GM19328 (cell line): ENCODE measurements around the gene INIP.
"Not testable (repeated sequence)": the region's sequence is repeated elsewhere in the genome, so short reads cannot be mapped to it uniquely, and the experiment has no call there.

ENCODE experiments used
- ATAC-seq: cut with Tn5 transposase; IDR thresholded peaks from one replicate; pipeline ENCODE4 v1.9.1; 2021; ENCODE audit warnings: mild to moderate bottlenecking, moderate library complexity; ENCODE audit not compliant: unreplicated experiment

Gene INIP

DNA sequence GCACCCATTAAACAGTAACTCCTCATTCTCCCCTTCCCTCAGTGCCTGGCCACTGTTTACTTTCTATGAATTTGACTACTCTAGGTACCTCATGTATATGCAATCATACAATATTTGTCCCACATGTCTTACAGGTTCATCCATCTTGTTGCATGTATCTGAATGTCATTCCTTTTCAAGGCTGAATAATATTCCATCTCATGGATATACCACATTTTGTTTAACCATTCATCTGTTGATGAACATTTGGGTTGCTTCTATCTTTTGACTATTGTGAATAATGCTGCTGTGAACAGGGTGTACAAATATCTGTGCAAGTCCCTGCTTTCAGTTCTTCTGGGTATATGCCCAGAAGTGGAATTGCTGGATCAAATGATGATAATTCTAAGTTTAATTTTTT is 40.9 kb downstream of the INIP start:
- ATAC-seq = no peak

DNA sequence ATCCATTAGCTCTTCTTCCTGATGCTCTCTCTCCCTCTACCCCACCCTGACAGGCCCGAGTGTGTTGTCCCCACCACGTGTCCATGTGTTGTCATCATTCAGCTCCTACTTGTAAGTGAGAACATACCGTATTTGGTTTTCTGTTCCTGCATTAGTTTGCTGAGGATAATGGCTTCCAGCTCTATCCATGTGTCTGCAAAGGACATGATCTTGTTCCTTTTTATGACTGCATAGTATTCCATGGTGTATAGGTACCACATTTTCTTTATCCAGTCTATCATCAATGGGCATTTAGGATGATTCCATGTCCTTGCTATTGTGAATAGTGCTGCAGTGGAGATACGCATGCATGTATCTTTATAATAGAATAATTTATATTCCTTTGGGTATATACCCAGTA is 44.7 kb downstream of the INIP start:
- not testable (repeated sequence) for ATAC-seq

DNA sequence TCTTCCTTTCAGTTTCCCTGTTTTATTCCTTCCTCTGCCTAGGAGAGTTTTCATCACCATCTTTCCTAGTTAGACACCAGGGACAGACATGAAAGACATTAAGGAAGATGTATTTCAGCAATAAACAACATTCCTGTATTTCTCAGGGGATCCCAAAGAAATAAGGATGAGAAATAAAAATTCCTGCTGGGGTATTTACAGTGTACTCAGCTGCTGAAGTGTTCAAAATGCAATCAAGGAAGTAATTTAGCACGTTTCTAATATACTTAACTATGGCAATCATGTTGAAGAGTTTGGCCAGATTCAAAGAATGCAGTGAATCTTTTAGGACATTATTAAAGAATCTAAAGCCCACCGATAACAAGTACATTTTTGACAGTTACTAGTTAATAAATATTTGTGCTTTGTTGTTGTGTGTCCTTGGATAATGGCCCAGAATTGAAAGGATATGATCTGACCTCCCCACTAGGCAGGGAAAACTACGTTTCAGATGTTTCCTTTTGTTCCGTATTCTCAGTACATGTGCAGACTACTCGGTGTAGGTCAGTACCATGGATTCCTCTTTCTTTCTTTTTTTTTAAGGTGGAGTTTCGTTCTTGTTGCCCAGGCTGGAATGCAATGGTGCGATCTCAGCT is 46.8 kb downstream of the INIP start:
- ATAC-seq = no peak

DNA sequence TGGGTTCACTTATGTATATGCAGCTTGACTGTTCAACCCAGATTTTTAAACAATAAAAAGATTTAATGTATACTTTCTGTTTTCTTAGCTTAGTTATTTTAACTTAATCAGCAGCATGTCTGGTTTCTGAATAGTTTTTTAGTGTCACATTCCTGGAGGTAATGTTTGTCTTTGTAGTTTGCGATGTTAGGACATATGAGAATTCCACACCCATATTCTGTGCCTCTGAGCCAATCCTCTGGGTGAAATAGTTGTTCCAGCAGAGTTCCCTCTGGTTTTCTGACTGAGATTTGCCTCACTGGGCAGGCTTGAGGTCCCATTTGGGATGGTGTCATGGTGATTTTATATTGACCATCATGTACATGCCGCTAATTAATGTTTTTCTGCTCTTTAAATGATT is 48.6 kb downstream of the INIP start:
- ATAC-seq = no peak

DNA sequence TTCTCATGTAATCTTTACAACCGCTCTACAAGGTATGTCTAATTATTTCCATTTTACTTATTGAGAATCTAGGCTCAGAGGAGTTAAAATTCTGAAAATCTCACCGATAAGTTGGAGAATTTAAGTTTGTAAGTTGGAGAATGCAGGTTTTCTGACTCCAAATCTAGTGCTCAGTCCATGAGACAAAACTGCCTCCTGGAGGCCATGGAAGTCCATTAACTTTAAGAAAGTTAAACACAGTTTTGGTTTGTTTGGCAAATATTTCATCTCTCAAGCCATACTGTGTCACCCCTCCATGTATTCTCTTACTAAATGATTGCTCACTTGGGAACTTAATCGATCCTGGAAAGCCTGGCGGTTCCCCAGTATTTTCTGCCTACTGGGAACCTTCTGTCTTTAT is 52.6 kb downstream of the INIP start:
- no peak for ATAC-seq

DNA sequence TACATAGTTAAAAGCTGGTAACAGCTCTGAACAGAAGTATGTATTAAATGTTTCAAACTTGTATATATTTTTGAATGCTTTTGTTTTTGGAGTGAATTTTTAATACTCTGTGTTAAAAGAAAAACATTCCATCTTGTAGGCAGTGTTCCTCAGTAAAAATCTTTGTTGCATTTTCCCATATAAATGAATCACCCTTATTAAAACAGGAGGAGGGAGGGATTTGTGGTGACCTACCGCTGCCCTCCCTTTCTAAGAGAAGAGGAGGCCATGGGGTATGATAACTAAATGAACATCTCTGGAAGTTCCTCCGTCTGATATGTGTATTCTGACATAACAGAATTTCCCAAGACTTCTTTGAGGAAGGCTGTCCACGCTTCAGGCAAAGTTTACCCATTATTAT is 53.4 kb downstream of the INIP start:
- no peak for ATAC-seq

DNA sequence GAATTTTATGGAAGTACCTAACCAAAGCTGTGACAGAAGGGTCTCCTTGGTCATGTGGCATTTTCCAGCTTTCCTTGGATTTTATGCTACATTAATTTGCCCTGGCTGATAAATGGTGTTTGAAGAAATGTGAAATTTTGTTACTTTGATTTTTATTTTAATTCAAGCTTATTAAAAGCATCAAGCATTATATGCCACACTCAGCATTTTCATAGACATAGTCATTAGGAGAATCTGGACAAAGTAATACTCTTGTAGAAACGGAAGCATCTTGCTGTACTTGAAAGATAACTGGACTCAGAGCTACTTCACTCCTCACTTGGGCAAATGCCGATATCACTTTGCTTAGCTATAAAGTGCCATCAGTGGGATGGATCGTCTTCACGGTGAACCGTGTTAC is 54.2 kb downstream of the INIP start:
- no peak for ATAC-seq

DNA sequence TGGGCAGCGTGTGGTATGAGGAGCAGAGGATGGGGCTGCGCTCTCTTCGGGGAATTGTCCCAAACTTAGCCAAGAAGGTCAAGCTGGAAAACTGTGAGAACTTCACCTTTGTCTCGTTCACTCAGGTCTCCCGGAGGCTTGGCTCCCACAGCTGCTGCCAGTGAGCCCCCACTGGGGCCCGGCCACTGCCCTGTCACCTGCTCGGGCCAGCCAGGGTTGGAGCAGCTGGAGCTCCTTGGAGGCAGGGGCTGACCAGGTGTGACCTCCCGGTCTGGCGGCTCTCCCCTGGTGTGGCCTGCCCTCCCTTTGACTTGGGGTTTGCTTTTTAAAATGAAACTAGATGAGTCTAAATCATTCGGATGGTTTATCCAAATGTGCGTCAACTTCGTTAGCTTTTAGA is 58.0 kb downstream of the INIP start:
- ATAC-seq = no peak

DNA sequence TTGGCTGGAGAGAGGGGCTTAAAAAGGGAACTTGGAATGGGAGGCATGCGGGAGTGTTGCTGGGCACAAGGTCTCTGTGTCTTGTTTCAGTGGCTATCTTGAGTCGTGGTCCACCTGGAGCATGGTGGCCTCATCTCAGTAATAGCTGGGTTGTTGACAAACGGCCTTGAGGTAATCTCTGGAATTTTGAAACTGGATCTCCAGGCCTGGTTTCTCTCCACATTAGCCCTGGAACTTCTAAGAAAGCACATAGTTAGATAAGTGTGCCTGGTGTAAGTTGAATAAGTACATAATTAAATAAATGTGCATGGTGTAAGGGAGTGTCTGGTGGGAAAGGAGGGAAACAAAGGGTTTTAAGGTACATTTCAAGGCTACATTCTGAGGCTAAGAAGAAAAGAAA is 62.2 kb downstream of the INIP start:
- ATAC-seq = no peak

DNA sequence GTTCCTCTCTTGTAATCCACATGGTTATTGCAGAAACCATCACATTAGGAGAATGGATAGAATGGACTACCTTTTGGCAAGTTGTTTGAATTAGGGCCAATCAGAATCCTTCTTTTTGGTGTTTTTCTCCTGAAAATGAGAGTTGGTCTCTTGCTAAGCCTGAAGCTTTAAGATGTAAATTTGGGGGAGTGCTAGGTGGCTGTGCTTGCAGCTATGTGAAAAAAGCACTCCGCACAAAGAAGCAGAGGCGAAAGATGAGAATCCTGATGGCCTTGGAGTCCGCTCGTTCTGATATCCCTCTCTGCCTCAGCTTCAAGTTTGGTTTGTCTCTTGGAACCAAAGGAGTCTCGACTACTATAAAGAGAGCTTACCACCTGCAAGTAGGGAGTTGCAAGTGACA is 63.6 kb downstream of the INIP start:
- no peak for ATAC-seq

DNA sequence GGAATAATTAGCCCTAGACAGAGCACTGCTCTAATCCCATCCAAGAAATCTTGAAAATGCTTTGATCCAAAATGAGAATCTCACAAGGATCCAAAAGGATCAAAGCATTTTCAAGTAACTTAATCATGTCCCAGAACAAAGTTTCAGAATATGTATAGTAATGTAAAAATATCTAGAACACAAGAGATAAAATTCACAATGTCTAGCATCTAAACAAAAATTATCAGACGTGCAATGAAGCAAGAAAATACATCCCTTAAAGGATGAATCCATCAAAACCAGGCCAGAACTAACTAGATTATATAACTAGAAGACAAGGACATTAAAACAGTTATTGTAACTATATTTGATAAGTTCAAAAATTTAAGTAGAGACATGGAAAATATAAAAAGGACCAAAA is 69.3 kb downstream of the INIP start:
- no peak for ATAC-seq

DNA sequence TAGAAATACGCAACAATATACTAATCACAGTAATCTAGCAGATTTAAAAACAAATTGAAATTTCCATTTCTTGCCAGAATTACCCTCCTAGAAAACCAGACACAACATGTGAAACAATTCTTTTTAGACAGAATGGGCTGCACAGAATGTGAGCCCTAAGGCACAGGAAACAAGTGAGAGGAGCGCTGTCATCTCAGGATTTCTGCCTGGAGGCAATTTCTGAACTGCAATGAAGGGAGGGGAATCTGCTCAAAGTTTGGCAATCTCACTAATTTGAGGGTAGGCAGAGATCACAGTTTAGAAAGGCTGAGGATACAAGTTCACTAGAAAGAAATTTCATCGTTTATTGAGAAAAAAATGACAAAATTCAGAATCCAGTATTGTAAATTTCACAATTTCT is 70.3 kb downstream of the INIP start:
- no peak for ATAC-seq

DNA sequence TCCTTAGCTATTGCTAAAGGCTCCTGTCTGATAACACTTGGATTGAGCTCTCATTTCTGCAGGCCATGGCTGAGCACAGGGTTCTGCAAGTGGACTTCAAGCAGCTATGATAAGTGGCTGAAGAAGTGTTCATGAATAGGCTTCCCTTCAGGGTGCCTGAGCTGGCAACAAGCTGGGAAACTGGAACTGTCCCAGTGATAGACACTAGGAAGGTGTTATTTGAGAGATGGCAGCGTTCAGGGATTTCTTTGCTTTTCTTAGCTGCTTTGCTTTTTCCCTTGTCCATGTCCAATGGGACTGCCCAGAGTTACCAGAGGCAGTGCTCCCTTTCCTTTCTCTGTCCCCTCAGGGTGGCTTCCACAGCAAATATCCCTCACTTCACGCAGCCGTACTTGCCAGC is 75.8 kb downstream of the INIP start:
- ATAC-seq = no peak

DNA sequence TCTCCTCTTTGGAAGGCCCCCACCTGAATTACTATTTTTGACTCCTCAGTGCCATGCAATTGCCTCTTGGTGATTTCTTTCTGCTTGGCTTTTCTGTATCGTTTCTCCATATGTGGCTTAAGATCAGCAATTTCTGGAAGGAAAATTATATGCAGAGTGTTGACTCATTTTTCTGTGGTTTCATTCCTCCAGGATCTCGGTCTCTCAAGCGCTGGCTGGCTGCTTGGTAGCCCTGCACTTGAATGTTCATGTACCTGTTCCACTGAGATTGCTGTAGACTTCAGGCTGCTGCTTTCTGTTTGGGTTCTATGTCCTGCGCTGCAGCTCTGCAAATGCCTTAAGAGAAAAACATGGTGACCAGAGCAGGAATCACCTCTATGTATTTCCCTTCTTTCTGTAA is 77.6 kb downstream of the INIP start:
- ATAC-seq = no peak
